ENCODE results near the gene TMEM205.

TMEM205 gene

GRCh38 chr19:11295665-11296245, 50.3 kb downstream of the TMEM205 start, which contains the start of gene TSPAN16:
Gene TSPAN16, plus strand, starts transcription at chr19:11296160. Its CDS starts 138 bp downstream, at chr19:11296298.
- DNase-seq = no peak

- no peak for DNase-seq
These were observed 50.9 kb downstream of the TMEM205 start for GRCh38 chr19:11295180-11295579.

GRCh38 chr19:11293433-11294389, 52.4 kb downstream of the TMEM205 start:
- peak; percentile 90 for DNase-seq
